CD4-positive, alpha-beta T cell treated with Interferon alpha-2 for 1 hour (primary cell): ENCODE measurements around the gene GCA.
A peak's percentile ranks its signal among the peaks of the same experiment; 100 is the strongest.

Experiments
- DNase-seq, 2 donors: peaks; one replicate each; pipeline ENCODE4 v3.0.0-alpha.2; 2020 to 2022

Gene GCA, protein sequence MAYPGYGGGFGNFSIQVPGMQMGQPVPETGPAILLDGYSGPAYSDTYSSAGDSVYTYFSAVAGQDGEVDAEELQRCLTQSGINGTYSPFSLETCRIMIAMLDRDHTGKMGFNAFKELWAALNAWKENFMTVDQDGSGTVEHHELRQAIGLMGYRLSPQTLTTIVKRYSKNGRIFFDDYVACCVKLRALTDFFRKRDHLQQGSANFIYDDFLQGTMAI

DNA sequence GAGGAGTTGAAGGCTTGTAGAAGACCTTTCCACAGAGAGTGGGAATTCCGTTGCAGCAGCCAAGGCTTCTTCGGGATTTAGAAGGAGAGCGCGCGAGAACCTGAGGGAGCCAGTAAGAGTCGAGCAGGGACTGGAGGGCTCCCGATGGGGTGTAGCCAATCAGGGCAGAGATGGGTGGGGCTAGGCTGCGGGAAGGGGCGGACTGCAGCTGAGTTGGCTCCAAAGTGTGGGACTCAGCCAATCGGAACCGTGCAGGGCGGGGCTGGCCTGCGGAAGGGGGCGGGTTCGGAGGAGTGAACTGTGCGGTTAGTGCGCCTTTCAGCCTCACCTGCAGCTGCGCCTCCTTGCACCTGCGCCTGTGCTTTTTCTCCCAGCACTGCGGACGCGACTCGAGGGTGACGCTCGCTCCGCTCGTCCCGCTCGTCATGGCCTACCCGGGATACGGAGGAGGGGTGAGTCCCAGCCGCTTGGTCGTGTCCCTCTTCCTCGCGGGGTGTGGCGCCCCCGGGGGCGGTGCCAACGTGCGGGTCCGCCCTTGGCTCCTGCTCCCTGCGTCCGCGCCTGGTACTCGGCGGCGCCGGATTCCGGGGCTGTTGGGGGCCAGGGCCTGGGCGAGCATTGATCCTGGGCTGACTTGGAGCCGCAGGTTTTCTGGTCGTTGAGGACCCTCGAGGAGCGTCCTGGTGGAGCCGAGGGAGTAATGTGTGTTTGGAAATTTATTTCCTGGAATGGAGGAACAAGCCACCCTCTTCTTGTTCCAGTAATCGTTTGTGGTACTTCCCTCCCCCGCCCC is at the start of gene GCA:
Gene GCA (plus strand): TSS at position 309 of the 793 bp plus-strand sequence. CDS start 117 bp downstream, at position 426.
- peak; percentile 96 to 98 for DNase-seq

DNA sequence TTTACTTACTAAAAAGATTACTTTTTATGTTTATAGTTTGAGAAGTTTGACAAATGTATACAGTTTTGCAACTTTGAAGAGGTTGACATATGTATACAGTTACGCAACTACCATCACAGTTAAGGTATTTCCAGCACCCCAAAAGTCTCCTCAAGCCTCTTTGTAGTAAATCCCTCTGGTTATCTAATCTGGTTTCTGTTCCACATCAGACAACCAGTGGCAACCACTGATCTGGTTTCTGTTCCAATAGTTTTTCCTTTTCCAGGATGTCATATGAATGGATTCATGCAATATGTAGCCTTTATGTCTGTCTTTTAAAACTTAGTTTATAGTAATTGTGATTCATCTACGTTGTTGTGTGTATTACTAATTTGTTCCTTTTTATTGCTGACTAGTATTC is 48.9 kb upstream of the GCA start:
- DNase-seq, result no peak

GRCh38 chr2:162297925-162298552 is 45.9 kb upstream of the GCA start:
- peak; percentile 54 to 81 for DNase-seq

GRCh38 chr2:162298669-162299335 is 45.1 kb upstream of the GCA start:
- DNase-seq, result no peak

DNA sequence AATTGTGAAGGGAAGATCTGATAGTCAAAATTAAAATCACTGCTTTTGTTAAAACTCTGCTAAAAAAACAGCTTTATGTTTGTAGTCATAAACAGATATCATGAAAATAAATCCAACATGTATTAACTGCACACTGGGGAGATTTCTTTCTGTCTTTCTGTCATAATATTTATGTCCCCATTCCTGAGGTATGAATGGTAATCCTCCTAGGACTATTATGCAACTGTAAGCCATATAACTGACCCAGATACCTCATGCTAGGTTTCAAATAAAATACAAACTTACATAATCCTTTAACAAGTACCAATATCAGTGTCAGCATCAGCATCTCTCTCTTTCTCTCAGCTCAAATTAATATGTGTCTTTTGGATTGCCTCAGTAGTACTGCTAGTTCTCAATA is 43.7 kb upstream of the GCA start:
- no peak for DNase-seq

DNA sequence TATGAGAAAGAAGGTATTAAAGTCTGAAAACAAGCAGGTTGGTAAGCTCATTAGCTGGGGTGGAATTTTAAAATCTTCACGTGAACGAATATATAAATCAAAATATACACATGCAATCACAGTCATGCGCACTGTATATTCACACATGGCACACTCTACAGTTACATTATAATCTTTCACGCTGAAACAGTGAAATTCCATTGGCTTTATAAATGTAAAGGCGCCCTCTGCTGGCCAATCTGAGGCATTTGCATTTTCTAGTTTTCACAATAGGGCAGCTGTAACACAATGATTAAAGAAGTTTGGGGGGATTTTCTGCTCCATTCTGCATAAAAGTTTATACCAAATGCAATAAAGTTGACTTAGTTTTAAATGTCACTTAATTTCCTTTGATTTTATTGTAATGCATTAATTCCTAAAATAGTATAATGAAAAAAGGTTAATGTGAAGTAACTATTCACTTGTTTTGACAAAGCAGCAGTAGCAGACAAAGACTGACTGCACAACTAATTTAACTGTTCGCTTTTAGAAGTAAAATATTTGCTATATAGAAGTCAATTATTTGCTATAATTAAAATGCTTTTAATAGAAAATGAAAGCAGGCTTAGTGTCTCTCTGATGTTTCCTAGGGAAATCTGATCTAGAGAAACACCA is 42.7 kb upstream of the GCA start:
- peak; percentile 46 to 69 for DNase-seq

DNA sequence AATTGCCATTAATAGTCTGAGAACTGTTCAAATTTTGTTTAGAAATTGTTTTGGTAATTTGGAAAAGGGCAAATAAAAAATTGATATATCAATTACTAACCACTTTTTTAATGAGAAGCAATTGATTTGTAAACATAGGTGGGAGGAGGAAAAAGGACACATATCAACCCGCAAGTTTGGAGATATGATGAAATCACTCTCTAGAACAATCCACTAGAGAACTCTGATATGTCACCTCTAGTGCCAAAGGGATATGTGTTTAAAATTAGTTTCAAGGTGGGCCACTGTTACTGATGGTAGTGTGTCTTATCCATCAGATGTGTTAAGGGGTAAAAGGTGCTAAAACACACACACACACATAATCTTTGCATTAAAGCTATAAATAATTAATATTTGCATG is 42.1 kb upstream of the GCA start:
- no peak for DNase-seq

GRCh38 chr2:162305901-162306300 is 38.0 kb upstream of the GCA start:
- no peak for DNase-seq

DNA sequence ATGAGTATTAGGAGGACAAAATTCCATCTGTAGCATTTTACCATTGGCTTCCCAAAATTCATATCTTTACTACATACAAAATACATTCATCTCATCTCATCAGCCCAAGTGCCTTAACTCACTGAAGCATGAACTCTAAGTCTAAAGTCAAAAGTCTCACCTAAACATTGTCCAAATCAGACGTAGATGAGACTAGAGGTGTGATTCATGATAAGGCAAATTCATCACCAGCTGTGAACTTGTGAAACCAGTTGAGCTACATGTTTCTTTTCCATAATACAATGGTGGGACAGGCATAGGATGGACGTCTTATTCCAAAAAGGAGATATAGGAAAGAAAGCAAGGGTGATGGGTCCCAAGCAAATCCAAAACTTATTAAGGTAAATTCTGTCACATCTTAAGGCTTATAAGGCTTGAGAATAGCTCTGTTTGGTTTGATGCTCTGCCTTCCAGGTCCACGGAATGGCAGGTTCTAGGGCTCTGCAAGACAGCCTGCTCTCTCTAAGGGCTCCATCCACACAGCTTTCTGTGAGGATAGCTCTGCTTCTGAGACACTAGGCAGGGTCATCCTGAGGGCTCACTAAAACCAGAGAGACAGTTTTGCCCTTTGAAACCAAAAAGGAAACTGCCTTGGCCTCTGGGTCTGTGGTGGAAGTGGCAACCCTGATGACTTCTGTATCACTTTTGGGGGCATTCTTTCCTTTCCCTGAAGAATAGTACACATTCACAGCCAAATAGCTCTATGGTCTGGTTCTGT is 35.0 kb upstream of the GCA start:
- DNase-seq, result no peak

GRCh38 chr2:162312853-162313252 is 31.1 kb upstream of the GCA start:
- DNase-seq, result no peak

GRCh38 chr2:162315938-162316337 is 28.0 kb upstream of the GCA start:
- no peak for DNase-seq

- no peak for DNase-seq
These were observed 27.3 kb upstream of the GCA start for GRCh38 chr2:162316590-162316989.

- DNase-seq, result peak in 1 of 2 donors; percentile 34
These were observed 26.7 kb upstream of the GCA start for GRCh38 chr2:162317058-162317742.

DNA sequence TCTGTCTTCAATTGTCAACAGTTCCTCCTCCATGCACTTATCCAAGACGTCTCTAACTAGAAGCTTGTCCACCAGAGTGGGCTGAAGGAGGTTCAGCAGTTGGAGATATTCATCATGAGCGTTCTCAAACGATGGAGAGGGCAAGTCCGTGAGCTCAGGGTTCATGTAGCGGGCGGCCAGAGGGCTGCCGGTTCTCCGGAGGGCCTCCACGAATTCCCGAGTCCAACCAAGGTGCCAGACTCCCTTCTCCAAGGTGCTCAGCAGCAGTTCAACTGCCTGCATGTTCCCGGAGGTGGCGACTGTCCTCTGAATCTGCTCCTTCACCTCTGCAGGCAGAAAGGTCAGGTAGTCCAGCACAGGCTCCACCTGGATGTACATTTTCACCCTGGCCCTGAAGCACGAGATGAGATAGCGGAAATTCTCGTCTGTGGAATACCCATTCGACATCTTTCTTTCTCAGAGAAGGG is 26.0 kb upstream of the GCA start:
- DNase-seq, result peak in 1 of 2 donors; percentile 28

DNA sequence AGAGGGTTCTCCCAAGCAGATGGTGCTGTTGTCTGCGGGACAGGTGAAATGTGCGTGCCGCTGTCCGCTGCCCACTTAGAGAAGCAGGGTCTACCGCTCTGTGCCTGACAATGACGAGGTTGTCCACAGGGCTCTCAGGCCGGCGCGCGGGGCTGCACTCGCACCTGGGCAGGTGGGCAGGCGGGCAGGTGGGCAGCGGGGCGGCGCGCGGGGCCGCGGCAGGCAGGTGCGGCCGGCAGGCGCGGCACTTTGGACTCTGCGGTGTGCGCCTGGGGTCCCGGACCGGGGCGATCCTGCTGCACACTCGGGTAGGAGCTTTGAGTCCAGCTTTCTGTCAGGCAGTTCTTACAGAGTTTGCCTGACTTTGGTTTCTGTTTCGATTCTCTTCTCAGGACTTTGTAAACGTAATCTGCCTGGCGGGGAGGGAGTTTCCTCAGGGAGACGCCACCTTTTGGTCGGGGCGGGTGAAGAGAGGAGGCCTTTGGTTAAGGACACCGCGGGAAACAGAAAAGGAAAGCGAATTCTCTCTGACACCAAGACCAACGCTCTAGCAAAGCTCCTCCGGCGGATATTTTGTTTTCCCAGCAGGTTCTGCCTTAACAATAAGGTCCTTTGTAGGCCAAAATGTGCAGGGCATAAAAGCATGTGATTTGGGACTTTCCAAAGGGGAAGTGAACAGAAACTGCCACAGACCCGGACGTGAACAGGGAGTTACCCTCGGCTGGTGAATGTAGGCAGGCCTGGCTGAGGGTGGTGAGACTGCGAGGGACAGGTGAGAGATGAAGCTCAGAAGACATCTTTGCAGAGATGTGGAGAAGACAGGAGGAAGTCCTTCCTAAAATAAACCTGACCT is 25.4 kb upstream of the GCA start, which contains the start of gene IFIH1:
Gene IFIH1 (minus strand): TSS at position 357 of the 853 bp plus-strand sequence. CDS start 377 bp downstream, outside the sequence.
- DNase-seq, result peak; percentile 91 to 94

- no peak for DNase-seq
These were observed 22.9 kb upstream of the GCA start for GRCh38 chr2:162320864-162321517.

DNA sequence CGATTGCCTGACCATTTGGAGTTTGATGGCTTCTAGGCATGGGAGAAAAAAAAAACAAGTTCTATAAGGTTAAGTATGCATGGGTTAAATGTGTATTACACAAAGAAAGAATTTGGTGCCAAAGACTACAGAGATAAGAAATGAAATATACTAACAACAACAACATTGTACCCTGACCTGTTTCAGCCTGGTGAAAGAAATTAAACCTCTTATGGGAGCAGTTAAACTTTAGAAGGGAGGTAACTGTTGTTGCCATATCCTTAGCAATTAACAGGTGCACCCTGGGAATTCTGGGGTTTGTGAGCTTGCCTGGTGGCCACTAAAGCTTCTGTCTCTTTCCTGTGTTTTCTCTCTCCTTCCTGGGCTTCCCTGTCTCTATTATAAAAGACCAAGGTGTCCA is 19.0 kb upstream of the GCA start:
- no peak for DNase-seq

DNA sequence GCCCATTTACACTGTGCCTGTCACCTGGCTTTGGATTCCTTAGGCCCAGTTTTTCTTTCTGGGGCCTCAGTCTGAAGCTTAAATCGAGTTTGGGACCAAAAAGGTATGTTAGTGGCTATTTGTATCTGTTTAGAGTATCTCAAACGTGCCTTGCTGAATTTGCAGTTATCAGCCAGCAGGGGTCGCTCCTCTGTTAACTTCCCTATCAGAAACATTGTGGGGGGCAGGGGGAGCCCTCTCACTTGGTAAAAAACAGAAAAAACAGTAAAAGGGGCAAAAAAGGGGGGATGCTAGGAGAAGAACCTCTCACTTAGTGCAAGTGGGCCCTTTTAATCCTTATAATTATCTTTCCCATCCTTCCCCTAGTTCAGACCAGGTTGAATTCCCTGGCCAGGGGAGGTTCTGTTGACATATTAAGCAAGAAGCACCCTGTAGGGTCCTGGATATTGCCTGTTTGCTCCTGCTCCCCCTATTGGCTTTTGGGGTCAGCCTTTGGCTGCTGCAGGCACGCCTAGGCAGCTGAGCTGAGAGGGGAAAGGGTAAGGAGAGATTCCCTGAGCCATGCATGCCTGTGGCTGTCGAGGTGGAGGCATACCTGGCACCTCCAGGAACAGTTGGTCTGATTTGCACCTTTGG is 16.7 kb upstream of the GCA start:
- DNase-seq, result peak; percentile 28 to 39

GRCh38 chr2:162327806-162328205 is 16.1 kb upstream of the GCA start:
- DNase-seq, result no peak
